Measurements from ENCODE around the gene SLC25A26.
"Not testable (repeated sequence)": the region's sequence is repeated elsewhere in the genome, so short reads cannot be mapped to it uniquely, and the experiment has no call there.

The SLC25A26 gene

DNA sequence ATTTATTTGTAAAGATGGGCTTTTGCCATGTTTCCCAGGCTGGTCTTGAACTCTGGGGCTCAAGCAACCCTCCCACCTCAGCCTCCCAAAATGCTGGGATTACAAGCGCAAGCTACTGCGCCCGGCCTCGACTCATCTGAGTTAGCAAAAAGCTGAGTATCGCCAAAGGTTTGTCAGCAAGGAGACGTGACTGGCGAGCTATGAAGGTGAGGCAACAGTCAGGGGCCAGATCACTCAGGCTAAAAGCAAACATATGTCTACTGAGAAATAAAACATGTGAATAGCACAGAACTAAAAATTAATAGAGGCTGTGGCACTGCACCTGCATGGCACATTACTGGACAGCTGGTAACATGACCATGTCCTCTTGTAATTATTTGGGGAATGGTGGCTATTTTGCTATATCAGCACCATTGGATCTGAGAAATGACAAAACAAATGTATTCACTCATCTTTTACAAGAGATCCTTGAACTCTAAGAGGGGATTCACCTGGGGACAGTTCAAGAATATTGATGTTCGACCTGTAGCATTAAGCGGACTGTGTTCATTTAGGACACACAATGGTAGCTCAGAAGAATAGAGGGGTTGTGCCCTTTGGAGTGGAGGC is 10.0 kb upstream of the SLC25A26 start:
- TF ChIP-seq FOXP2 (optimal IDR thresholded peaks at IDR 0.05; ENCODE audit: control extremely low read depth, extremely low read length, insufficient read depth) = no peak
- no peak for TF ChIP-seq EZH2 (IDR thresholded peaks at IDR 0.05)
- TF ChIP-seq POLR2AphosphoS5 (IDR thresholded peaks at IDR 0.05; ENCODE audit: borderline replicate concordance, low read depth, low read length) = no peak
- no peaks in the 10 kb centered on the region for H3K9me3 ChIP-seq (ENCODE audit: low read depth, low read length)
- no peak overlapping the region for H3K9ac ChIP-seq (ENCODE audit: insufficient read length)
- H3K4me3 ChIP-seq = no peak overlapping the region
- H3K36me3 ChIP-seq (ENCODE audit: insufficient read depth, low read length) = no peaks in the 10 kb centered on the region
- no peak for DNase-seq (ENCODE audit: low read depth, low spot score)
- no peak overlapping the region for H3K27ac ChIP-seq

DNA sequence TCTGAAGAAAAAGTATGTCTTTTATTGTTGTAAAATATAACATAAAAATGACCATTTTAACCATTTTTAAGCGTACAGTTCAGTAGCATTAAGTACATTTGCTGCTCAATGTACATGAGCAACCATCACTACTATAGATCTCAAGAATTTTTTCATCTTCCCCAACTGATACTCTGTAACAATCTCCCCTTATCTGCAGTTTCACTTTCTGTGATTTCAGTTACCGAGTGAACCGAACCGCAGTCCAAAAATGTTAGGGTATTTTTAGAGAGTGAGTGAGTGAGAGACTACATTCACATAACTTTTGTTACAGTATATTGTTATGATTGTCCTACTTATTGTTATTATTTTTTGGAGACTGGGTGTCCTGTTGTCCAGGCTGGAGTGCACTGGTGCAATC is 9.0 kb upstream of the SLC25A26 start:
- H3K27ac ChIP-seq = no peak overlapping the region
- no peak for TF ChIP-seq POLR2AphosphoS5 (IDR thresholded peaks at IDR 0.05; ENCODE audit: borderline replicate concordance, low read depth, low read length)
- no peak for TF ChIP-seq EZH2 (IDR thresholded peaks at IDR 0.05)
- TF ChIP-seq FOXP2 (optimal IDR thresholded peaks at IDR 0.05; ENCODE audit: control extremely low read depth, extremely low read length, insufficient read depth) = no peak
- no peaks in the 10 kb centered on the region for H3K36me3 ChIP-seq (ENCODE audit: insufficient read depth, low read length)
- no peak for DNase-seq (ENCODE audit: low read depth, low spot score)
- H3K4me3 ChIP-seq = no peak overlapping the region
- no peaks in the 10 kb centered on the region for H3K9me3 ChIP-seq (ENCODE audit: low read depth, low read length)
- no peak overlapping the region for H3K9ac ChIP-seq (ENCODE audit: insufficient read length)

DNA sequence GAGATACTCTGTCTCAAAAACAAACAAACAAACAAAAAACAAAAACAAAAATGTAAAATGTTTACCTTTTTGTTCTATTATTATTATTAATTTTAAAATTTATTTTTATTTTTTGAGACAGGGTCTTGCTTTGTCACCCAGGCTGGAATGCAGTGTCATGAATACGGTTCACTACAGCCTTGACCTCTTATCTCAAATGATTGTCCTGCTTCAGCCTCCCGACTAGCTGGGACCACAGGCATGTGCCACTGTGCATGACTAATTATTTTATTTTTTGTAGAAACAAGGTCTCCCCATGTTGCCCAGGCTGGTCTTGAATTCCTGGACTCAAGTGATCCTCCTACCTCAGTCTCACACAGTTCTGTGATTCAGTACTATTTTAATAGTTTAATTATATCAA is 5.7 kb upstream of the SLC25A26 start:
- no peak overlapping the region for H3K27ac ChIP-seq
- no peaks in the 10 kb centered on the region for H3K9me3 ChIP-seq (ENCODE audit: low read depth, low read length)
- no peak overlapping the region for H3K4me3 ChIP-seq
- DNase-seq (ENCODE audit: low read depth, low spot score) = no peak
- no peak overlapping the region for H3K9ac ChIP-seq (ENCODE audit: insufficient read length)
- no peak for TF ChIP-seq EZH2 (IDR thresholded peaks at IDR 0.05)
- TF ChIP-seq POLR2AphosphoS5 (IDR thresholded peaks at IDR 0.05; ENCODE audit: borderline replicate concordance, low read depth, low read length) = no peak
- TF ChIP-seq FOXP2 (optimal IDR thresholded peaks at IDR 0.05; ENCODE audit: control extremely low read depth, extremely low read length, insufficient read depth) = no peak
- no peaks in the 10 kb centered on the region for H3K36me3 ChIP-seq (ENCODE audit: insufficient read depth, low read length)

DNA sequence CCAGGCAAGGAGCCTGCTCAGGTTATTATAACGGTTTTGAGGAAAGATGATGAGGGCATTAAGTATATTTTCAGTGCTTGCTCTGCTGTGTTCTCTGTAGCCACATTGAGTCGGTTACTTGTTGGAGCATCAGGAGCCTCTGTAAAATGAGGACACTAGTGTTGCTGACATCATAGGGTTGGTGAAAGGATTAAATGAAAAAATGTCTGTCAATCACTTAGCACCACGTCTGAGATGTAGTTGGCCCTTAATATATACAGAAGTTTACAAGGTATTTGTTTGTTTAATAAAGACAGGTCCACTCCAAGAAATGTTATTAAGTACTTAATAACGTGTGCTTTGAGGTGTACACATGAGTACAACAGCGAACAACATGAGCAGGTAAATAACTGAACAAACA is 735 bp upstream of the SLC25A26 start:
- TF ChIP-seq FOXP2 (optimal IDR thresholded peaks at IDR 0.05; ENCODE audit: control extremely low read depth, extremely low read length, insufficient read depth) (no peak), EZH2 (IDR thresholded peaks at IDR 0.05) (no peak), POLR2AphosphoS5 (IDR thresholded peaks at IDR 0.05; ENCODE audit: borderline replicate concordance, low read depth, low read length) (no peak)
- Histone ChIP-seq H3K9me3 (ENCODE audit: low read depth, low read length) (no peaks in the 10 kb centered on the region), H3K27ac (no peak overlapping the region), H3K36me3 (ENCODE audit: insufficient read depth, low read length) (no peaks in the 10 kb centered on the region), H3K9ac (ENCODE audit: insufficient read length) (no peak overlapping the region), H3K4me3 (peak overlapping the region; percentile 33; the same call in 1 of the 2 replicates)
- DNase-seq (ENCODE audit: low read depth, low spot score) = no peak

DNA sequence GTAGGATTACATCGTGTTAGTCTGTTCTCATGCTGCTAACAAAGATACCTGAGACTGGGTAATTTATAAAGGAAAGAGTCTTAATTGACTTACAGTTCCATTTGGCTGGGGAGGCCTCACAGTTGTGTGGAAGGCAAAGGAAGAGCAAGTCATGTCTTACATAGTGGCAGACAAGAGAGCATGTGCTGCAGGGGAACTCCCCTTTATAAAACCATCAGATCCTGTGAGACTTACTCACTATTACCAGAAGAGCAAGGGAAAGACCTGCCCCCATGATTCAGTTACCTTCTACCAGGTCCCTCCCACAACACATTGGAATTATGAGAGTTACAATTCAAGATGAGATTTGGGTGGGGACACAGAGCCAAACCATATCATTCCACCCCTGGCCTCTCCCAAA is 3.4 kb downstream of the SLC25A26 start:
- DNase-seq (ENCODE audit: low read depth, low spot score) = no peak
- Histone ChIP-seq H3K4me3 (no peak overlapping the region), H3K27ac (no peak overlapping the region), H3K36me3 (ENCODE audit: insufficient read depth, low read length) (no peaks in the 10 kb centered on the region), H3K9me3 (ENCODE audit: low read depth, low read length) (no peaks in the 10 kb centered on the region), H3K9ac (ENCODE audit: insufficient read length) (no peak overlapping the region)
- no peak for TF ChIP-seq EZH2 (IDR thresholded peaks at IDR 0.05)
- TF ChIP-seq FOXP2 (optimal IDR thresholded peaks at IDR 0.05; ENCODE audit: control extremely low read depth, extremely low read length, insufficient read depth) = no peak
- no peak for TF ChIP-seq POLR2AphosphoS5 (IDR thresholded peaks at IDR 0.05; ENCODE audit: borderline replicate concordance, low read depth, low read length)

DNA sequence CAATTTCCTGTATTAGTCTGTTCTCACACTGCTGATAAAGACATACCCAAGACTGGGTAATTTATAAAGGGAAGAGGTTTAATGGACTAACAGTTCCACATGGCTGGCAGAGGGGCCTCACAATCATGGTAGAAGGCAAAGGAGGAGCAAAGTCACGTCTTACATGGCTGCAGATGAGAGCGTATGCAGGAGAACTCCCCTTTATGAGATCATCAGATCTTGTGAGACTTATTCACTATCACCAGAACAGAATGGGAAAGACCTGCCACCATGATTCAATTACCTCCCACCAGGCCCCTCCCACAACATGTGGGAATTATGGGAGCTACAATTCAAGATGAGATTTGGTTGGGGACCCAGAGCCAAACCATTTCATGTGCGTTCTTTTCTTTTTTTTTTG is 5.3 kb downstream of the SLC25A26 start:
- H3K4me3 ChIP-seq; H3K9me3 ChIP-seq (ENCODE audit: low read depth, low read length); DNase-seq (ENCODE audit: low read depth, low spot score); H3K27ac ChIP-seq; H3K36me3 ChIP-seq (ENCODE audit: insufficient read depth, low read length); H3K9ac ChIP-seq (ENCODE audit: insufficient read length): not testable (repeated sequence)

DNA sequence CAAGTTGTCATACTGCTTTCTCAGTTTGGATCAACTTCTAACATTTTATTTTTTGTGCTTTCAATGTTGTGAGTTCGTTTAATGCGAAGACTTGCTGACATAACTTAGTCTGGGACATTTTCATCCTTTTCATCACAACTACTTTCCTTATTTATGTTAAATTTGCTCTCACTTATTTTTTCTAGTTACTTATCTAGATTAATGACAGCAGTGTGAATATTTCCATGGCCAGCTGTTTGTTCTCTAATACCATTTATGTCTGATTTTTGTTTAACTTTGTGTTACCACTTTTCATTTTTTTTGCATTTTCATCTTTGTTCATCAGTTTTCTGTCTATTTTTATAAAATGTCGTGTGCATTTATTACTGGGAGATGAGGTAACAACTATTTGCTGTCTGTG is 6.2 kb downstream of the SLC25A26 start:
- Histone ChIP-seq H3K36me3 (ENCODE audit: insufficient read depth, low read length) (no peaks in the 10 kb centered on the region), H3K9me3 (ENCODE audit: low read depth, low read length) (no peaks in the 10 kb centered on the region), H3K4me3 (no peak overlapping the region), H3K27ac (no peak overlapping the region), H3K9ac (ENCODE audit: insufficient read length) (no peak overlapping the region)
- no peak for DNase-seq (ENCODE audit: low read depth, low spot score)
- no peak for TF ChIP-seq EZH2 (IDR thresholded peaks at IDR 0.05)
- TF ChIP-seq FOXP2 (optimal IDR thresholded peaks at IDR 0.05; ENCODE audit: control extremely low read depth, extremely low read length, insufficient read depth) = no peak
- no peak for TF ChIP-seq POLR2AphosphoS5 (IDR thresholded peaks at IDR 0.05; ENCODE audit: borderline replicate concordance, low read depth, low read length)

DNA sequence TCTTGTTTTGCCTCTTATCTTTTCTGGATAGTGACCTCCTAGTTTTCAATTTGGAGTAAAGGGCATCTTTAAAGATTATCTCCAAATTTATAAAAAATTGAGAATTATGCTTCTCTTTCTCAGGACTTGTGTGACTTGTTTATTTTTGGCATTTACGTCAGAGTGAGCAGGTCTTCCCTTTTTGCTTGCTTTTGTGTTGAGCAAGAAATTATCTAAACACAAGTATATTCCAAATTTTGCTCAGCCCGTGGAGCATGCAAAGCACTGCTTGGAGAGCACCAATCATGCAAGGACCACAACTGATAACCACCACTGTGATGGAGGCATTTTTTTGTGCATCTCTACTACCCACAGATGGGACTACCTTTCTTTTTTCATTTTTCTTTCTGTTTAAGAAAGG is 7.1 kb downstream of the SLC25A26 start:
- TF ChIP-seq EZH2 (IDR thresholded peaks at IDR 0.05) = no peak
- no peak for TF ChIP-seq FOXP2 (optimal IDR thresholded peaks at IDR 0.05; ENCODE audit: control extremely low read depth, extremely low read length, insufficient read depth)
- no peak for TF ChIP-seq POLR2AphosphoS5 (IDR thresholded peaks at IDR 0.05; ENCODE audit: borderline replicate concordance, low read depth, low read length)
- H3K4me3 ChIP-seq = no peak overlapping the region
- no peak for DNase-seq (ENCODE audit: low read depth, low spot score)
- H3K9ac ChIP-seq (ENCODE audit: insufficient read length) = no peak overlapping the region
- no peak overlapping the region for H3K27ac ChIP-seq
- H3K36me3 ChIP-seq (ENCODE audit: insufficient read depth, low read length) = no peaks in the 10 kb centered on the region
- no peaks in the 10 kb centered on the region for H3K9me3 ChIP-seq (ENCODE audit: low read depth, low read length)

DNA sequence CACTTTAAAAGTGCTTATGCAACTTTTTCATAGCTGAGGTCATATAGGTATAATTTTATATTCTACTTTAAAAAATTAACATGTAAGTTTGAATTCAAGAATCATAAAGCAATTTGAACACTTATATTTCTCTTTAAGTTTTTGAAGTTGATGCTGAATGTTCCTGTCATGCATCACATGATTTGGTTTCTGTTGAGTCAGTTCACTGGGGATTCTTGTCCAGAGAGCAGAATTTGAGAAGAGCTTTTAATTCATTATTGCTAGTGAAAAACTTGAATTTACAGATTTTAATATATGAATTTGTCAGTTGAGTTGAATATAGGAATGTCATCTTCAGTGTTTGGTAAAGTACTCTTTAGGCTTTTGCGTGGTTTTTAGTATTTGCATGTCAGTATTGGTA is 7.9 kb downstream of the SLC25A26 start:
- Histone ChIP-seq H3K36me3 (ENCODE audit: insufficient read depth, low read length) (no peaks in the 10 kb centered on the region), H3K9me3 (ENCODE audit: low read depth, low read length) (no peaks in the 10 kb centered on the region), H3K27ac (no peak overlapping the region), H3K4me3 (no peak overlapping the region), H3K9ac (ENCODE audit: insufficient read length) (no peak overlapping the region)
- DNase-seq (ENCODE audit: low read depth, low spot score) = no peak
- no peak for TF ChIP-seq FOXP2 (optimal IDR thresholded peaks at IDR 0.05; ENCODE audit: control extremely low read depth, extremely low read length, insufficient read depth)
- no peak for TF ChIP-seq POLR2AphosphoS5 (IDR thresholded peaks at IDR 0.05; ENCODE audit: borderline replicate concordance, low read depth, low read length)
- no peak for TF ChIP-seq EZH2 (IDR thresholded peaks at IDR 0.05)
